Measurements from ENCODE around the gene AGXT2.

DNA sequence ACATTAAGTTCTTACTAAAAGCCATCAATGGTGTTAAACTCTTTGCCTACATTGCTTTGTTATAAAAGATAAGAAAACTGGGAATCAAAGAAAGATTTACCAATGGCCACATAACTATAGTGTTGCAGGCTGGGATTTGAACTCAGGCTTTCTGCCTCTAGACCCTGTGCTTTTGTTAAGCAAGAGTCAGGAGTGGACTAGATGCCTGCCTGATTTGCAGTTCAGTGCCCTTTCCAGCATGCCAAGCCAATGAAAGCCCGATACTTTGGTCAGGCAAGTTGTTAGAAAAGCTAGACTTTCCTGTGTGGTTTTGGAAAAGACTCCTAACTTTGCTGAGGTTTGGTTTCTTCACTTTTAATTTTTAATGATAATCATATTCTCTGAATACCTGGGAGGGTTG, 21.4 kb upstream of the AGXT2 start:
- TF ChIP-seq, protein P1, sequence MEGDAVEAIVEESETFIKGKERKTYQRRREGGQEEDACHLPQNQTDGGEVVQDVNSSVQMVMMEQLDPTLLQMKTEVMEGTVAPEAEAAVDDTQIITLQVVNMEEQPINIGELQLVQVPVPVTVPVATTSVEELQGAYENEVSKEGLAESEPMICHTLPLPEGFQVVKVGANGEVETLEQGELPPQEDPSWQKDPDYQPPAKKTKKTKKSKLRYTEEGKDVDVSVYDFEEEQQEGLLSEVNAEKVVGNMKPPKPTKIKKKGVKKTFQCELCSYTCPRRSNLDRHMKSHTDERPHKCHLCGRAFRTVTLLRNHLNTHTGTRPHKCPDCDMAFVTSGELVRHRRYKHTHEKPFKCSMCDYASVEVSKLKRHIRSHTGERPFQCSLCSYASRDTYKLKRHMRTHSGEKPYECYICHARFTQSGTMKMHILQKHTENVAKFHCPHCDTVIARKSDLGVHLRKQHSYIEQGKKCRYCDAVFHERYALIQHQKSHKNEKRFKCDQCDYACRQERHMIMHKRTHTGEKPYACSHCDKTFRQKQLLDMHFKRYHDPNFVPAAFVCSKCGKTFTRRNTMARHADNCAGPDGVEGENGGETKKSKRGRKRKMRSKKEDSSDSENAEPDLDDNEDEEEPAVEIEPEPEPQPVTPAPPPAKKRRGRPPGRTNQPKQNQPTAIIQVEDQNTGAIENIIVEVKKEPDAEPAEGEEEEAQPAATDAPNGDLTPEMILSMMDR (IDR thresholded peaks at IDR 0.05), result no peak
- TF ChIP-seq POLR2A (IDR thresholded peaks at IDR 0.05), result no peak
